ENCODE results near the gene PIP5K1C.

- TF ChIP-seq POLR2AphosphoS5 (IDR thresholded peaks at IDR 0.05; ENCODE audit: borderline replicate concordance, low read depth, low read length) (no peak), EZH2 (IDR thresholded peaks at IDR 0.05) (no peak), FOXP2 (optimal IDR thresholded peaks at IDR 0.05; ENCODE audit: control extremely low read depth, extremely low read length, insufficient read depth) (no peak)
Observed at GRCh38 chr19:3645067-3645396, 55.2 kb downstream of the PIP5K1C start.
